Limb (tissue), 2 donors: ENCODE results near the gene ENKD1.

Experiments
- DNase-seq, 2 donors: peaks; one replicate each; pipeline ENCODE4 v3.0.0-alpha.2; 2016; ENCODE audit errors: extremely low spot score in 2 of 2

The ENKD1 gene

GRCh38 chr16:67663877-67664222, 2.7 kb downstream of the ENKD1 start:
- DNase-seq = no peak

- DNase-seq = peak in 1 of 2 donors; percentile 46
These were observed 3.2 kb downstream of the ENKD1 start for GRCh38 chr16:67663151-67663876.

GRCh38 chr16:67662653-67663010, 3.9 kb downstream of the ENKD1 start:
- no peak for DNase-seq

- DNase-seq = no peak
These were observed 4.5 kb downstream of the ENKD1 start for GRCh38 chr16:67661886-67662652.

- DNase-seq = no peak
These were observed 5.3 kb downstream of the ENKD1 start for GRCh38 chr16:67661101-67661761.

GRCh38 chr16:67660564-67661028, 6.0 kb downstream of the ENKD1 start, which contains the start of gene PARD6A:
Gene PARD6A (plus strand): TSS chr16:67660960. CDS start chr16:67661039, 79 bp downstream.
- DNase-seq = peak; percentile 95 to 96

- DNase-seq = peak; percentile 91 to 96
These were observed 6.6 kb downstream of the ENKD1 start, which contains the start of gene ACD for GRCh38 chr16:67659675-67660563. Gene ACD (minus strand): TSS chr16:67660260. CDS start chr16:67660220, 40 bp downstream.

GRCh38 chr16:67658849-67659674, 7.5 kb downstream of the ENKD1 start:
- DNase-seq = no peak

GRCh38 chr16:67657751-67658518, 8.6 kb downstream of the ENKD1 start:
- DNase-seq = no peak

- peak in 1 of 2 donors; percentile 21 for DNase-seq
These were observed 9.4 kb downstream of the ENKD1 start for GRCh38 chr16:67657017-67657608.

- DNase-seq = peak in 1 of 2 donors; percentile 21
These were observed 10.1 kb downstream of the ENKD1 start for GRCh38 chr16:67656344-67657016.

GRCh38 chr16:67655363-67655762, 11.2 kb downstream of the ENKD1 start:
- DNase-seq = no peak

GRCh38 chr16:67654403-67654911, 12.1 kb downstream of the ENKD1 start:
- peak in 1 of 2 donors; percentile 33 for DNase-seq

- no peak for DNase-seq
These were observed 12.7 kb downstream of the ENKD1 start for GRCh38 chr16:67653789-67654402.

- peak in 1 of 2 donors; percentile 65 for DNase-seq
These were observed 13.3 kb downstream of the ENKD1 start for GRCh38 chr16:67653128-67653788.

GRCh38 chr16:67652578-67653127, 13.9 kb downstream of the ENKD1 start:
- peak in 1 of 2 donors; percentile 71 for DNase-seq

GRCh38 chr16:67651847-67652246, 14.7 kb downstream of the ENKD1 start:
- peak in 1 of 2 donors; percentile 23 for DNase-seq
